Measurements from ENCODE around the gene PTRHD1. TPM values are rescaled to one million over a fixed set of nuclear protein-coding genes. Genes with fewer than 3 reads are reported as not detected.

The PTRHD1 gene
- total and polyA plus RNA-seq, 9 donors = 14.9 to 68.1 (median 21.1) TPM

DNA sequence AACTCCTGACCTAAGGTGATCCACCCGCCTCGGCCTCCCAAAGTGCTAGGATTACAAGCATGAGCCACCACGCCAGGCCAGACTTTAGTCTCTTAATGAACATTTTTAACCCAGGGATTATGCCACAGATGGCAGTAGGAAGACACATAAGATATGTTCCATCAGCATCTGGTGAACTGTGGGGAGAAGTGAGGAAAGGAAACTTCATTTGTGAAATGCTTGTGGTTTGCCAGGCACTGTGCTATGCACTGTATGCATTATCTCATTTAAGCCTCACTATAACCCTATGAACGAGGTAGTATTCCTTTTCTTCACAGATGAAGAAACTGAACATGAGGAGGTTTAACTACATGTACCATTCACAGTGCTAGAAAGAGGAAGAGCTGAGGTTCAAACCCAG, 29.3 kb downstream of the PTRHD1 start:
- H3K27ac ChIP-seq = no peak overlapping the region
- H3K4me3 ChIP-seq = no peak overlapping the region
- no peaks in the 10 kb centered on the region for H3K9me3 ChIP-seq
- TF ChIP-seq EP300 (IDR thresholded peaks at IDR 0.05) (no peak), POLR2A (IDR thresholded peaks at IDR 0.05) (no peak)
- TF ChIP-seq, protein P1, sequence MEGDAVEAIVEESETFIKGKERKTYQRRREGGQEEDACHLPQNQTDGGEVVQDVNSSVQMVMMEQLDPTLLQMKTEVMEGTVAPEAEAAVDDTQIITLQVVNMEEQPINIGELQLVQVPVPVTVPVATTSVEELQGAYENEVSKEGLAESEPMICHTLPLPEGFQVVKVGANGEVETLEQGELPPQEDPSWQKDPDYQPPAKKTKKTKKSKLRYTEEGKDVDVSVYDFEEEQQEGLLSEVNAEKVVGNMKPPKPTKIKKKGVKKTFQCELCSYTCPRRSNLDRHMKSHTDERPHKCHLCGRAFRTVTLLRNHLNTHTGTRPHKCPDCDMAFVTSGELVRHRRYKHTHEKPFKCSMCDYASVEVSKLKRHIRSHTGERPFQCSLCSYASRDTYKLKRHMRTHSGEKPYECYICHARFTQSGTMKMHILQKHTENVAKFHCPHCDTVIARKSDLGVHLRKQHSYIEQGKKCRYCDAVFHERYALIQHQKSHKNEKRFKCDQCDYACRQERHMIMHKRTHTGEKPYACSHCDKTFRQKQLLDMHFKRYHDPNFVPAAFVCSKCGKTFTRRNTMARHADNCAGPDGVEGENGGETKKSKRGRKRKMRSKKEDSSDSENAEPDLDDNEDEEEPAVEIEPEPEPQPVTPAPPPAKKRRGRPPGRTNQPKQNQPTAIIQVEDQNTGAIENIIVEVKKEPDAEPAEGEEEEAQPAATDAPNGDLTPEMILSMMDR (IDR thresholded peaks at IDR 0.05) = no peak
- no peaks in the 10 kb centered on the region for H3K4me1 ChIP-seq (ENCODE audit: insufficient read depth)
- no peaks in the 10 kb centered on the region for H3K36me3 ChIP-seq
- intact Hi-C loops (cut with DNase I) = no loop called here
- DNase-seq = no peak
- H3K27me3 ChIP-seq = no peaks in the 10 kb centered on the region
- 95 to 97% (median 97%) methylated on average over 4 of the region's 4 CpGs for WGBS, 3 donors

DNA sequence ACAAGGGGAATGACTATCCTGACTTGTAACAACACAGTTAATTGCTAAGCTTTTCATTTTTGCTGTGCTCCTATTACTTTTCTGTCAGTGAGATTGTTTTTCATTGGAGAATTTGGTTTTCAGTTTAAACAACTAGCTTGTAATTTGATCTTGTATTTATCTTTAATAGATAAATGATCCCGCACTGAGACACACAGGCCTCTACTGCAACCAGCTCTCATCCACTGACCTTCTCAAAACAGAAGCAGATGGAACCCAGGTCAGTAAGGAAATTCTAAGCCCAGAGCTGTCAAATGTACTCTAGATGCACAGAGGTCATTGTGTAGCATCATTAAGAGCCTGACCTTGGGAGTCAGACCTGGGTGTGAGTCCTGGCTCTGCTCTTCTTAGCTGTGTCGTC, 30.7 kb downstream of the PTRHD1 start:
- intact Hi-C loops (cut with DNase I) = no loop called here
- no peak for DNase-seq
- no peaks in the 10 kb centered on the region for H3K27me3 ChIP-seq
- H3K4me3 ChIP-seq = no peak overlapping the region
- H3K27ac ChIP-seq = no peak overlapping the region
- H3K4me1 ChIP-seq (ENCODE audit: insufficient read depth) = no peaks in the 10 kb centered on the region
- WGBS, 3 donors = 21 to 34% (median 32%) methylated on average over 2 of the region's 2 CpGs
- H3K36me3 ChIP-seq = no peaks in the 10 kb centered on the region
- H3K9me3 ChIP-seq = no peaks in the 10 kb centered on the region
- TF ChIP-seq, protein P1 (IDR thresholded peaks at IDR 0.05) = no peak
- TF ChIP-seq POLR2A (IDR thresholded peaks at IDR 0.05) (no peak), EP300 (IDR thresholded peaks at IDR 0.05) (no peak)

DNA sequence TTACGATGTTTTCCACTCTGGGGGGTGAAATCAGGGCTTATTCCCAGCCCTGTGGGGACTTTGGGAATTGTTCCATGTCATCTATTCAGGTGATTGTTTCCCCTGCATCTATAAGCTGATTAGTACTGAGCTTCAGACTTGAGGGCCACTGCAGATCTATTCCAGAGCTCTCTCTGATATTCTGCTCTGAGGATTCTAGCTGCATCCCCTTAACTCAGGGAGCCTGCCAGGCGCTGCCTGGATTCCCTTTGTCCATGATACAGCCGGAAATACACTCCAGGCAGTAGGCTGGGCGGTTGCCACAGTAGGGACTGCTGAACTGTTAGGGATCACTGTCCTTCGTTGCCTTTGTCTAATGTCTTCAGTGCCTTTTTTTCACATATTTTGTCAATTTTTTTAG, 31.3 kb downstream of the PTRHD1 start:
- intact Hi-C loops (cut with DNase I) = no loop called here
- 93 to 96% (median 95%) methylated on average over 5 of the region's 5 CpGs for WGBS, 3 donors
- TF ChIP-seq, protein P1 (IDR thresholded peaks at IDR 0.05) = no peak
- TF ChIP-seq EP300 (IDR thresholded peaks at IDR 0.05) (no peak), POLR2A (IDR thresholded peaks at IDR 0.05) (no peak)
- H3K36me3 ChIP-seq = no peaks in the 10 kb centered on the region
- H3K4me3 ChIP-seq = no peak overlapping the region
- H3K4me1 ChIP-seq (ENCODE audit: insufficient read depth) = no peaks in the 10 kb centered on the region
- H3K27me3 ChIP-seq = no peaks in the 10 kb centered on the region
- no peak overlapping the region for H3K27ac ChIP-seq
- no peaks in the 10 kb centered on the region for H3K9me3 ChIP-seq
- no peak for DNase-seq

DNA sequence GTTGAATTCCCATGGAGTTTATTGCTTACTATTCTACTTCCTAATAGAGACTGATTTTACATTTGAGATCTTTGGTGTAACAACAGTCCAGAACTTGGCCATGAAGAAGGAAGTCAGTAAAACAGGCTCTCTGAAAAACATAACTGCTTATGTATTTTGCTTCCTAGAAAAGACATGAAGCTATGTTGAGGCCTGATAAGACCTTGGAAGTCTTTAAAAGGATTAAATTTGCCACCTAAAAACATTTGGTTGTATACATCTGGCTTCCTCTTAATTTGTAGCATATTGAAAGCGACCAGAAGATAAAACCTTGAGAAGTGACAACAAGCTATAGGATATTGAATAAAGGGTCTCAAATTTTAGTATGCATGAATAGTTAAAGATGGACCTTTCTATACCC, 36.4 kb downstream of the PTRHD1 start:
- TF ChIP-seq, protein P1 (IDR thresholded peaks at IDR 0.05) = no peak
- TF ChIP-seq EP300 (IDR thresholded peaks at IDR 0.05) = no peak
- no peak for TF ChIP-seq POLR2A (IDR thresholded peaks at IDR 0.05)
- H3K27me3 ChIP-seq = no peaks in the 10 kb centered on the region
- no peaks in the 10 kb centered on the region for H3K36me3 ChIP-seq
- intact Hi-C loops (cut with DNase I) = no loop called here
- no peak for DNase-seq
- WGBS, 3 donors = 92 to 100% (median 98%) methylated on average over 1 of the region's 1 CpG
- no peak overlapping the region for H3K27ac ChIP-seq
- no peaks in the 10 kb centered on the region for H3K9me3 ChIP-seq
- H3K4me3 ChIP-seq = no peak overlapping the region
- H3K4me1 ChIP-seq (ENCODE audit: insufficient read depth) = no peaks in the 10 kb centered on the region

Measured in ovary (tissue), 9 donors.